WTC11 (cell line): ENCODE measurements around the gene DDIT4L. TPM values are rescaled to one million over a fixed set of nuclear protein-coding genes. Genes with fewer than 3 reads are reported as not detected.
"Not testable (repeated sequence)": the region's sequence is repeated elsewhere in the genome, so short reads cannot be mapped to it uniquely, and the experiment has no call there.

Experiments used
- ATAC-seq: fragments of 200-7000 bp; cut with Tn5 transposase; 2 replicates; pipeline ENCODE4 v1.10.0; 2021; ENCODE audit warnings: mild to moderate bottlenecking, moderate library complexity
- CTCF ChIA-PET: fragments of 300-600 bp; sonication (Branson Sonifier 250); formaldehyde crosslinking; loops from one replicate; lab custom pipeline; 2021; ENCODE audit warnings: antibody characterized with exemption; lab: Charles Lee
- POLR2A ChIA-PET: fragments of 350-600 bp; sonication (Branson Sonifier 250); formaldehyde crosslinking; loops from one replicate; lab custom pipeline; 2021; ENCODE audit warnings: antibody characterized with exemption; lab: Charles Lee
- DNase-seq: peaks from one replicate; pipeline ENCODE4 v3.0.0; 2021; ENCODE audit warnings: low spot score
- H3K27ac Mint-ChIP-seq: 2 replicates; pipeline ENCODE4 v1.8.0; 2021; ENCODE audit warnings: mixed read lengths
- H3K27me3 Mint-ChIP-seq: 2 replicates; pipeline ENCODE4 v1.8.0; 2021; ENCODE audit warnings: low read depth, mild to moderate bottlenecking, moderate library complexity, mixed read lengths
- H3K36me3 Mint-ChIP-seq: 2 replicates; pipeline ENCODE4 v1.8.0; 2021; ENCODE audit warnings: mixed read lengths
- H3K4me1 Mint-ChIP-seq: 2 replicates; pipeline ENCODE4 v1.8.0; 2022; ENCODE audit warnings: mixed read lengths
- H3K4me3 Mint-ChIP-seq: 2 replicates; pipeline ENCODE4 v1.8.0; 2021; ENCODE audit warnings: mild to moderate bottlenecking, moderate library complexity, mixed read lengths
- H3K9me3 Mint-ChIP-seq: 2 replicates; pipeline ENCODE4 v1.8.0; 2021; ENCODE audit warnings: mixed read lengths
- ATF3 ChIP-seq: sonication (generic); formaldehyde crosslinking; conservative IDR thresholded peaks from 2 replicates; pipeline ENCODE4 v1.8.1; 2022; ENCODE audit warnings: mild to moderate bottlenecking, missing genetic modification reagents
- IRF1 ChIP-seq: sonication (generic); formaldehyde crosslinking; IDR thresholded peaks from 2 replicates; pipeline ENCODE4 v1.8.0; 2023; ENCODE audit warnings: missing genetic modification reagents
- IRF2 ChIP-seq: sonication (generic); formaldehyde crosslinking; IDR thresholded peaks from 2 replicates; pipeline ENCODE4 v1.8.0; 2022; ENCODE audit warnings: low read depth, missing genetic modification reagents, borderline replicate concordance
- SOX15 ChIP-seq: fragments of 250-450 bp; sonication (Bioruptor Pico); IDR thresholded peaks from 2 replicates; pipeline ENCODE4 v1.9.0; 2021; ENCODE audit warnings: mild to moderate bottlenecking
- STAT6 ChIP-seq: sonication (generic); formaldehyde crosslinking; conservative IDR thresholded peaks from 2 replicates; pipeline ENCODE4 v1.8.1; 2023; ENCODE audit warnings: mild to moderate bottlenecking, low read depth, missing genetic modification reagents, moderate library complexity
- TP53 ChIP-seq: sonication (generic); formaldehyde crosslinking; IDR thresholded peaks from 2 replicates; pipeline ENCODE4 v1.8.1; 2023; ENCODE audit warnings: mild to moderate bottlenecking, missing genetic modification reagents
- ZMAT4 ChIP-seq: fragments of 250-450 bp; sonication (Bioruptor Pico); IDR thresholded peaks from 2 replicates; pipeline ENCODE4 v1.9.0; 2021; ENCODE audit warnings: mild to moderate bottlenecking
- ZNF121 ChIP-seq: sonication (generic); formaldehyde crosslinking; IDR thresholded peaks from 2 replicates; pipeline ENCODE4 v1.8.0; 2023; ENCODE audit warnings: missing genetic modification reagents
- ZNF138 ChIP-seq: sonication (generic); formaldehyde crosslinking; conservative IDR thresholded peaks from 2 replicates; pipeline ENCODE4 v1.8.1; 2022; ENCODE audit warnings: mild to moderate bottlenecking, moderate library complexity, missing genetic modification reagents
- ZNF263 ChIP-seq: sonication (generic); formaldehyde crosslinking; IDR thresholded peaks from 2 replicates; pipeline ENCODE4 v1.8.1; 2022; ENCODE audit warnings: low read depth, mild to moderate bottlenecking, moderate library complexity, missing genetic modification reagents
- ZNF425 ChIP-seq: fragments of 250-450 bp; sonication (Bioruptor Pico); conservative IDR thresholded peaks from 2 replicates; pipeline ENCODE4 v1.9.0; 2021; ENCODE audit warnings: mild to moderate bottlenecking
- total RNA-seq: library from RNA; stranded (reverse); gene quantifications from 3 replicates; pipeline ENCODE4 v1.2.3, GENCODE V29; 2021
- TF ChIP-seq, protein P1 (sequence below): sonication (generic); formaldehyde crosslinking; IDR thresholded peaks from 2 replicates; pipeline ENCODE4 v1.8.1; 2022; ENCODE audit warnings: mild to moderate bottlenecking, moderate library complexity, missing genetic modification reagents

DDIT4L gene
- total RNA-seq, 1 experiment from 2014 or later, result 3.8 TPM

DNA sequence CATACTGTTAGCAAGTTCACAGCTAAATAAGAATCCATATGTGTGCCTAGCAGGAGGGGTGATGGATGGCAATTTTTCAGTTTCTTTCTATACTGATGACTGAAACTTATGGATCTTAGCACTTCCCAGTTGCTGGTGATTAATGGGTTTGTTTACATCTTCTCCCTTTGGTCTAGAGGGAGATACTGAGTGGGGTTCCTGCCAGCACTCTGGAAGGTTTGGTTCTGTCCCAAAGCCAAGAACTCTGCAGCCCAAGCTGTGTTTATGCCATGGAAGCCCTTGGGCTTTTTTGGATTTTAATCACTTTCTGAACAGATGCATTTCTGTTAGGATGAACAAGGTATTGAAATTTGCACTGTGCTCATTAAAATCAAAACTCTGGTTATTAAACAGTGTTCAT lies 43.5 kb downstream of the DDIT4L start (continued):
- TF ChIP-seq ZNF425 (CRISPR knock-in tag) (no peak), ZNF121 (no peak), ZNF138 (CRISPR knock-in tag) (no peak), TP53 (CRISPR knock-in tag) (no peak), ATF3 (CRISPR knock-in tag) (no peak), IRF1 (CRISPR knock-in tag) (no peak), ZNF263 (CRISPR knock-in tag) (no peak), IRF2 (CRISPR knock-in tag) (no peak), ZMAT4 (CRISPR knock-in tag) (no peak), SOX15 (CRISPR knock-in tag) (no peak), STAT6 (no peak)
- TF ChIP-seq, protein P1, sequence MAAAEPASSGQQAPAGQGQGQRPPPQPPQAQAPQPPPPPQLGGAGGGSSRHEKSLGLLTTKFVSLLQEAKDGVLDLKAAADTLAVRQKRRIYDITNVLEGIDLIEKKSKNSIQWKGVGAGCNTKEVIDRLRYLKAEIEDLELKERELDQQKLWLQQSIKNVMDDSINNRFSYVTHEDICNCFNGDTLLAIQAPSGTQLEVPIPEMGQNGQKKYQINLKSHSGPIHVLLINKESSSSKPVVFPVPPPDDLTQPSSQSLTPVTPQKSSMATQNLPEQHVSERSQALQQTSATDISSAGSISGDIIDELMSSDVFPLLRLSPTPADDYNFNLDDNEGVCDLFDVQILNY (CRISPR knock-in tag), result no peak

GRCh38 chr4:100137320-100137719 lies 52.9 kb downstream of the DDIT4L start:
- CTCF ChIA-PET, ATAC-seq, POLR2A ChIA-PET, H3K27me3 Mint-ChIP-seq, H3K27ac Mint-ChIP-seq, H3K4me1 Mint-ChIP-seq, DNase-seq, H3K4me3 Mint-ChIP-seq: not testable (repeated sequence)
- Mint-ChIP-seq H3K36me3 (peaks cover 18% of the 10 kb centered on the region), H3K9me3 (peaks cover 36% of the 10 kb centered on the region)

Other genes with a start within 250 kb of the DDIT4L start
- 35.5 to 40.4 TPM (median 39.9 TPM) in 3 replicates for gene DNAJB14, start 243.8 kb downstream of the DDIT4L start, total RNA-seq
- gene H2AZ1, start 240.2 kb downstream of the DDIT4L start, total RNA-seq, result 657 to 684 TPM (median 668 TPM) in 3 replicates